KMS-11 (cell line): ENCODE data around the gene BAD.

ENCODE experiments used
- H2AFZ ChIP-seq: fragments of 200-600 bp; sonication (generic); 2 replicates; pipeline ENCODE4 v1.6.1; 2016; ENCODE audit warnings: antibody characterized with exemption, mixed run types, low read depth
- H3K27ac ChIP-seq: fragments of 200-600 bp; sonication (generic); 2 replicates; pipeline ENCODE4 v1.6.1; 2016; ENCODE audit warnings: mild to moderate bottlenecking, mixed run types
- H3K27me3 ChIP-seq: fragments of 200-600 bp; sonication (generic); 2 replicates; pipeline ENCODE4 v1.6.1; 2017; ENCODE audit warnings: mild to moderate bottlenecking, low read depth, mixed run types, moderate library complexity; ENCODE audit not compliant: insufficient read depth
- H3K36me3 ChIP-seq: fragments of 200-600 bp; sonication (generic); 2 replicates; pipeline ENCODE4 v1.6.1; 2017; ENCODE audit warnings: mild to moderate bottlenecking, mixed run types; ENCODE audit not compliant: insufficient read depth
- H3K4me1 ChIP-seq: fragments of 200-600 bp; sonication (generic); 2 replicates; pipeline ENCODE4 v1.6.1; 2016; ENCODE audit warnings: mild to moderate bottlenecking, low read depth, mixed run types; ENCODE audit not compliant: poor library complexity, severe bottlenecking
- H3K4me2 ChIP-seq: fragments of 200-600 bp; sonication (generic); 2 replicates; pipeline ENCODE4 v1.7.0; 2016; ENCODE audit warnings: mild to moderate bottlenecking, mixed run types
- H3K4me3 ChIP-seq: fragments of 200-600 bp; sonication (generic); IDR thresholded peaks from 2 replicates; pipeline ENCODE4 v1.6.1; 2017; ENCODE audit warnings: low read depth, low read length, mixed read lengths; ENCODE audit not compliant: insufficient read depth
- H3K79me2 ChIP-seq: fragments of 200-600 bp; sonication (generic); 2 replicates; pipeline ENCODE4 v1.6.1; 2016; ENCODE audit warnings: low read depth, mixed run types; ENCODE audit not compliant: insufficient read depth
- H3K9ac ChIP-seq: fragments of 200-600 bp; sonication (generic); 2 replicates; pipeline ENCODE4 v1.6.1; 2016; ENCODE audit warnings: mild to moderate bottlenecking, mixed run types
- H4K20me1 ChIP-seq: fragments of 200-600 bp; sonication (generic); 2 replicates; pipeline ENCODE4 v1.6.1; 2016; ENCODE audit warnings: mild to moderate bottlenecking, mixed run types; ENCODE audit not compliant: insufficient read depth
- TF ChIP-seq, protein P1 (sequence below): fragments of 200-600 bp; sonication (generic); conservative IDR thresholded peaks from 2 replicates; pipeline ENCODE4 v1.6.1; 2017; ENCODE audit warnings: low read depth, mild to moderate bottlenecking, antibody characterized with exemption, low read length, moderate library complexity, mixed read lengths

BAD gene

DNA sequence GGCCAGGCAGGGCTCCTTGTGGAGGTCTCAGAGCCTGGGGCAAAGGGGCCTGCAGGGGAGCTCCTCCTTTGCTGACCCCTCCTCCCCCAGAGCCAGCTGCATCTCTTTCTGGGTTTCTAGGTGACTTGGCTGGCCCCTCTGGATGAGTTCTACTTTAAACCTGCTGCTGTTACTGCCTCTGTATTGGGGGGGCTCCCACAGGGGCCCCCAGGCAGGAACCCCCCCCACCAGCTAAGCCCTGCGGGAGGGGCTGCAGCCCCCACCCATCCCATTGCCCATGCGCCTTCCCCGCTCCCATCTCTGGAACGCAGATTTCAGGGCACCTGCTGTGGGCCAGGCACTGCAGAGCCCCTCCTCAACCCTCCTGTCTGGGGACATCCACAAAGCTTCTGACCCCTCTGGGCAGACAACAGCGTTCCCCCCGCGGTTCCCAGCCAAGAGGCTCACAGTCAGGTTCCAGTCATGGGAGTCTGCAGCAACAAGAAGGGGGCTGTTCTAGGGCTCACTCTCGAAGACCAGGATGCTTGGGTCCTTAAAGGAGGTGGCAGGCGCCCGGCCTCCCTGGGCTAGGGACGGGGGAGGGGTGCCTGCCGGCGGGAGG lies 34.0 kb downstream of the BAD start:
- H3K4me3 ChIP-seq, result no peak overlapping the region
- peaks cover 7% of the 10 kb centered on the region for H3K79me2 ChIP-seq
- TF ChIP-seq, protein P1, sequence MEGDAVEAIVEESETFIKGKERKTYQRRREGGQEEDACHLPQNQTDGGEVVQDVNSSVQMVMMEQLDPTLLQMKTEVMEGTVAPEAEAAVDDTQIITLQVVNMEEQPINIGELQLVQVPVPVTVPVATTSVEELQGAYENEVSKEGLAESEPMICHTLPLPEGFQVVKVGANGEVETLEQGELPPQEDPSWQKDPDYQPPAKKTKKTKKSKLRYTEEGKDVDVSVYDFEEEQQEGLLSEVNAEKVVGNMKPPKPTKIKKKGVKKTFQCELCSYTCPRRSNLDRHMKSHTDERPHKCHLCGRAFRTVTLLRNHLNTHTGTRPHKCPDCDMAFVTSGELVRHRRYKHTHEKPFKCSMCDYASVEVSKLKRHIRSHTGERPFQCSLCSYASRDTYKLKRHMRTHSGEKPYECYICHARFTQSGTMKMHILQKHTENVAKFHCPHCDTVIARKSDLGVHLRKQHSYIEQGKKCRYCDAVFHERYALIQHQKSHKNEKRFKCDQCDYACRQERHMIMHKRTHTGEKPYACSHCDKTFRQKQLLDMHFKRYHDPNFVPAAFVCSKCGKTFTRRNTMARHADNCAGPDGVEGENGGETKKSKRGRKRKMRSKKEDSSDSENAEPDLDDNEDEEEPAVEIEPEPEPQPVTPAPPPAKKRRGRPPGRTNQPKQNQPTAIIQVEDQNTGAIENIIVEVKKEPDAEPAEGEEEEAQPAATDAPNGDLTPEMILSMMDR, result no peak
- H3K4me1 ChIP-seq, result peaks cover 6% of the 10 kb centered on the region
- H3K27me3 ChIP-seq, result no peaks in the 10 kb centered on the region
- H4K20me1 ChIP-seq, result no peaks in the 10 kb centered on the region
- peak overlapping the region; percentile 82; the same call in 1 of the 2 replicates for H2AFZ ChIP-seq
- H3K9ac ChIP-seq, result no peak overlapping the region
- 0 out of 2 replicates have a peak overlapping the region, but pooled peaks have one; percentile 22 for H3K4me2 ChIP-seq
- no peaks in the 10 kb centered on the region for H3K36me3 ChIP-seq
- no peak overlapping the region for H3K27ac ChIP-seq

DNA sequence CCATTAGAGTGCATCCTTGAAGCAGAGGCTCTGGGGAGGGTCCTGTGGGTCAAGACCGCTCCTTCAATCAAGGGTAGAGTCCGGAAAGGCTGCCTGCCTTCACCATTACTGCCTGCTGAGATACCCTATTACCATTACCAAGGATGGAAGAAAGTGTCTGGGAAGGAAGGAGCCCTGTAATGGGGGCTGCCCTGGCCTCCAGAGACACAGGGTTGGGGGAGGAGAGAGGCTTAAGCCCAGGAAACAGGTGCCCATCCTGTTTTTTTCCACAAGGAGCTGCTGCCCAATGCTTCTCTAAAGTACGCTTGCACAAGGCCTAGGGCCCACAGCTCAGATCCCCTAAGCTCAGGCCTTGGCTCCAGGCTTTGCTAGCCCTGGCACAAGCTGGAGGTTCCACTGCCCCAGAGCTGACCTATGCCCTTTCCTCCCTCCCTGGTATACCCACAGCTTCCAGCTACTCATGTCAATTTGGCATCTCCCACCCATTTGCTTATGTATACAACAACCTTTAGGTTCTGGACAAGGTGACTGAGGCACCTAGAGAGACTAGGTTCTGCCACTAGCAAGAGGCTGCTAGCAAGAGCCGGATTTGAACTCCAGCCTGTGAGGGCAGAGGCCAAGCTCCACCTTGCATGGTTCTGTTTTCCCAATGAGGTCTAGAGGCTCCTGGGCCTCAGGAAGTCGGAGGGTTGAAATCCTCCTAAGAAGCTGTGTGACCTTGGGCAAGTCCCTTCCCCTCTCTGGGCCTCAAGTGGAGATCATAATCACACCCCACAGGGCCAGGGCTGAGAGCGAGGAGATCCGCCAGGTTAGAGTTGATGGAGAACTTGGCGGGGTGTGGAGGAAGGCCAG lies 34.7 kb downstream of the BAD start:
- Histone ChIP-seq H3K27ac (no peak overlapping the region), H3K4me2 (no peak overlapping the region), H3K27me3 (no peaks in the 10 kb centered on the region), H3K9ac (no peak overlapping the region), H3K4me3 (no peak overlapping the region), H4K20me1 (no peaks in the 10 kb centered on the region), H3K36me3 (no peaks in the 10 kb centered on the region), H3K4me1 (peaks cover 9% of the 10 kb centered on the region), H3K79me2 (peaks cover 15% of the 10 kb centered on the region), H2AFZ (no peak overlapping the region)
- TF ChIP-seq, protein P1, result no peak

DNA sequence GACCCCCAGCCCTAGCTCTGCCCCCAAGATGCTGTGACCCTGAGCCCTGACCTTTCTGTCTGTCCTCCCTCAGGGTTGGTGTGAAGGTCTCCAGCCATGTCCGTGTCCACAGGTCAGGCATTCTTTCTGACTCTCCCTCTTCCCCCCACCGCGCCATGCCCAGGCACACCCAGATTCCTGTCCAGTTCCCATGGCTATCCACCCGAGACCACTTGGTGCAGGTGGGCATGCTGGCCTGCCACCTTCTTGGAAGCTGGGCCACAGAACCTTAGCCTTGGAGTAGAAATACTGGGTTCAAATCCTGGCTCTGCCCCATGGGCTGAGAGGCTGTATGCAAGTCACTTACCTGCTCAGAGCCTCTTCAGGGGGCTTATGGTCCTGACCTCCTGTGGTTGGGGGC lies 35.4 kb downstream of the BAD start:
- no peak overlapping the region for H2AFZ ChIP-seq
- TF ChIP-seq, protein P1, result no peak
- no peaks in the 10 kb centered on the region for H4K20me1 ChIP-seq
- H3K4me3 ChIP-seq, result no peak overlapping the region
- H3K4me2 ChIP-seq, result no peak overlapping the region
- no peak overlapping the region for H3K27ac ChIP-seq
- H3K4me1 ChIP-seq, result peaks cover 17% of the 10 kb centered on the region
- no peaks in the 10 kb centered on the region for H3K36me3 ChIP-seq
- H3K27me3 ChIP-seq, result no peaks in the 10 kb centered on the region
- no peak overlapping the region for H3K9ac ChIP-seq
- peaks cover 16% of the 10 kb centered on the region for H3K79me2 ChIP-seq

DNA sequence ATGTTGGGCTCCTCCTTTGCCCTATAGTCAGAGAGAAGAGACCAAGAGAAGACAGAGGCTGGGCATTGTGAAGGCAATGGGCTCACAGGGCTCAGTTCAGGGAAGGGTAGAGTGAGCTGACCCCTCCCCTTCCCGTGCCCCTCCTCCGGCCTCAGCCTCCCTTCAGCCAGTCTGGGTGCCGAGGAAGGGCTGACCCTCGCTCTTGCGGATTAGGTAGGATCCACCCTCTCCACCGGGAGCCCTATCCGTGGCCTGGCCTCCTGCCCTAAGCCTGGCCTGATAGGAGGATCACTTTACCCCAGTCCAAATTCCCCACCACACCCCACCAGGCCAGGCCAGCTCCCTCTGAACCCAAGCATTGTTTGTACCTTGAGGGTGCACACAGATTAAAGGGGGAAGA lies 35.9 kb downstream of the BAD start:
- Histone ChIP-seq H3K9ac (no peak overlapping the region), H3K27ac (no peak overlapping the region), H3K79me2 (peaks cover 19% of the 10 kb centered on the region), H3K4me3 (no peak overlapping the region), H2AFZ (no peak overlapping the region), H3K36me3 (peaks cover 3% of the 10 kb centered on the region; the same call in 1 of the 2 replicates), H3K27me3 (no peaks in the 10 kb centered on the region), H3K4me2 (no peak overlapping the region), H4K20me1 (no peaks in the 10 kb centered on the region), H3K4me1 (peaks cover 17% of the 10 kb centered on the region)
- TF ChIP-seq, protein P1, result no peak
